Hepatocyte (in vitro differentiated cells): ENCODE results near the gene ANKS1B.

Experiments used
- CTCF ChIP-seq: fragments of 200-600 bp; sonication (generic); IDR thresholded peaks from 2 replicates; pipeline ENCODE4 v1.5.1; 2016; ENCODE audit warnings: antibody characterized with exemption, mild to moderate bottlenecking; ENCODE audit not compliant: poor library complexity
- EZH2 ChIP-seq: fragments of 200-600 bp; sonication (generic); IDR thresholded peaks from 2 replicates; pipeline ENCODE4 v1.6.1; 2016; ENCODE audit warnings: antibody characterized with exemption, mild to moderate bottlenecking, borderline replicate concordance

- TF ChIP-seq CTCF (no peak), EZH2 (no peak)
These were observed 1102.2 kb downstream of the ANKS1B start for GRCh38 chr12:98882526-98882925.
